Measurements from ENCODE around the gene KRT80.

The KRT80 gene

DNA sequence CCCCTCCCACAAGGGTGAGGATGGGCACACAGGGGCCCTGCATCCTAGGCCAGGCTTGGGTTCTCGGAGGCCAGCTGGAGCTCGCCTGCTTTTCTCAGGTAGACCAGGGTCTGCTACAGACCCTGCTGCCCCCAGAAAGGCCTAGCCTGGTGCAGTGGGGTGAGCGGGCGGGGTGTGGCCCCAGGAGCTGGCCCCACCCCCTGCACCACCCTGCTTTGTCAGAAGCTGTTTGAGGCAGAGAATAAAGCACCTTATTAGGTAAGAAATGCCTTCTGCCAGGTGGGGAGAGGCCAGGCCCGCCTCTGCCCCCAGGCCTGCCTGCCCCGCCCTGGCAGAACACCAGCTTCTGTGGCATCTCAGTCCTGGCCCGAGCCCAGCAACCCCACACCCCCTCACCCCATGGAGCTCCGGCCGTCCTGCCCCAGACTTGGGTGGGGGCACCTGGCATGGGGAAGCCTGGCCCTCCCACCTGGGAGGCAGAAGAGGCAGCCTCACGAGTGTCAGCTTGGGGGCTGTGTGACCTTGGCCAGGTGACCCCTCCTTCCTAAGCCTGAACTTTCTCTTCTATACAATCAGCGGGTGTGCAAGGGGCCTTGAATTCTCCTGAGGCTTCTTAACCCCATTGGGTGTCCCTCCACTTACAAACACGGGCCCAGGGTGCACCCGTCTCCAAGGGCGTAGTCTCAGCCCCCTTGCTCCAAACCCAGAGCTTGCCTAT is 43.2 kb downstream of the KRT80 start:
- no peak for TF ChIP-seq ZFX (IDR thresholded peaks at IDR 0.05; ENCODE audit: borderline replicate concordance)
- TF ChIP-seq, protein P1, sequence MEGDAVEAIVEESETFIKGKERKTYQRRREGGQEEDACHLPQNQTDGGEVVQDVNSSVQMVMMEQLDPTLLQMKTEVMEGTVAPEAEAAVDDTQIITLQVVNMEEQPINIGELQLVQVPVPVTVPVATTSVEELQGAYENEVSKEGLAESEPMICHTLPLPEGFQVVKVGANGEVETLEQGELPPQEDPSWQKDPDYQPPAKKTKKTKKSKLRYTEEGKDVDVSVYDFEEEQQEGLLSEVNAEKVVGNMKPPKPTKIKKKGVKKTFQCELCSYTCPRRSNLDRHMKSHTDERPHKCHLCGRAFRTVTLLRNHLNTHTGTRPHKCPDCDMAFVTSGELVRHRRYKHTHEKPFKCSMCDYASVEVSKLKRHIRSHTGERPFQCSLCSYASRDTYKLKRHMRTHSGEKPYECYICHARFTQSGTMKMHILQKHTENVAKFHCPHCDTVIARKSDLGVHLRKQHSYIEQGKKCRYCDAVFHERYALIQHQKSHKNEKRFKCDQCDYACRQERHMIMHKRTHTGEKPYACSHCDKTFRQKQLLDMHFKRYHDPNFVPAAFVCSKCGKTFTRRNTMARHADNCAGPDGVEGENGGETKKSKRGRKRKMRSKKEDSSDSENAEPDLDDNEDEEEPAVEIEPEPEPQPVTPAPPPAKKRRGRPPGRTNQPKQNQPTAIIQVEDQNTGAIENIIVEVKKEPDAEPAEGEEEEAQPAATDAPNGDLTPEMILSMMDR (IDR thresholded peaks at IDR 0.05), result no peak
- peak overlapping the region; percentile 94 for H3K27ac ChIP-seq

DNA sequence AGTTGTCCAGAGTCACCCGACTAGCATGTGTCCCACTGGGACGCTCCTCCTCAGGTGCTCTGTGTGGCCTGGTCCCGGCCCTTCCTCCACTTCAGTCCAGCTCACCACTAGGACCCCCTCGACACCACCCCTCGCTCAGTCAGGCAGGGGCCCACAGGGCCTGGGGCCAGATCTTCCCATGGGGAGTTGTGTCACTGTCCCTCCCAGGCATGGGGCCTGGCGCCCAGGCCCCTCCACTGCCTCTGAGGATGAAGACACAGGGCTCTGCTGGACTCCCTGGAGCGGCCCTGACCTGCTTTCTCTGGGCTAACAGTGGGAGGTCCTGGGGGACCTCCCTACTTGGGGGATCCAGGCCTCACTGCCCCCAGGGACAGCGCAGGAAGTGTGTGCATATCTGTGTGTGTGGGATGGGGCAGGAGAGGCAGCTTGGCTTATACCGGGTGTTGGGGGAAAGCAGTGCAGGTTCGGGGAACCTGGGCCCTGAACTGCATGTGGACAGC is 43.8 kb downstream of the KRT80 start:
- TF ChIP-seq, protein P1 (IDR thresholded peaks at IDR 0.05), result no peak
- TF ChIP-seq ZFX (IDR thresholded peaks at IDR 0.05; ENCODE audit: borderline replicate concordance), result no peak
- peak overlapping the region; percentile 94 for H3K27ac ChIP-seq

DNA sequence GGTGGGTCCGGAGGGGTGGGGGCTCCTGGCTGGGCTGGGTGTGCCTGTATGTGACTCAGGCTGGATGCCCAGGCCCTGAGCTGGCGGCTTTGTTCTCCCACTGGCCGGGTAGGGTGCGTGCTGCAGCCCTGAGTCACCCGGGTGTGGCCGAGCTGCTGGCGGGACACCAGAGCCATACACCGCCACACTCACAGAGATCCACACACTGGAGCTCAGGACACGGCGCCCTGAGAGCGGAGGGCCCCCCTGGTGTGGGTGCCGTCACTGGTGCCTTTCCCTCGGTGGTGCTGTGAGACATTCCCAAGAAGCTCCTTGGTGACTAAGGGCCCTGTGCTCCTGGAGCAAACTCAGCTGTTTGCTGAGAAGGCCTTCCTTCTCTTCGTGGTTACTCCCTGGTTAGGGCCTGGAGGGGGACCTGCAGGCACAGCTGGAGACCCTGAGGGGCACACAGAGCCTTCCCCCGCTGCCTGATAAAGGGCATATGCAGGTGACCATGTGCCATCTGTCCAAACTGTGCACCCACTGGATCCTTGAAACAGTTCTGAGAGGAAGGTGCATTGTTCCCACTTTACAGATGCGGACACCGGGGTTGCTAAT is 44.3 kb downstream of the KRT80 start:
- TF ChIP-seq, protein P1 (IDR thresholded peaks at IDR 0.05), result no peak
- no peak for TF ChIP-seq ZFX (IDR thresholded peaks at IDR 0.05; ENCODE audit: borderline replicate concordance)
- H3K27ac ChIP-seq, result peak overlapping the region; percentile 94

DNA sequence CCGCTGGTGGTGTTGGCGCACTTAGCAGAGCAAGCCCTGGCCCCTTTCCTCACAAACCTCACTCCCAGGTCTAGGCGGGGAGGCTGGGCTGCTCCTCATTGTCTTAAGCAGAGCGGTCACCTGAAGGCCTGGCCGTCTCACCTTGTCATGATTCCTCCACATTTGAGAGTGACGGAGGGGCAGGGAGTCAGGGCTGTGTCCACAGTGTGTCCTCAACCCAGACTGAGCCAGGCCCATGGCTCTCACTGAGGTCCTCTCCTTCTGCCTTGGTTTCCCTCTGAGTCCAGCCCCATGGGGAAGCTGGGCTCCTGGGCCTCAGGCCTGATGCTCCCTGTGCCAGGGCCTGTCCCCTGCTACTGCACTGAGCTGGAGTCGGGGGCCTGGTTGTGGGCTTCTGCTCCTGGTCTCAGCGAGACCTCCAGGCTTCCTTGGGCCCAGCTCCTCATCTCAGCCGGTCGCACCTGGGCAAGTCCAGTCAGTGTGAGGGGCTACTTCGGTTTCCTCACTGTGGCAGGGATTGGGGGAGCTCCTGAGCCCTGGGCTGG is 44.9 kb downstream of the KRT80 start:
- no peak for TF ChIP-seq ZFX (IDR thresholded peaks at IDR 0.05; ENCODE audit: borderline replicate concordance)
- TF ChIP-seq, protein P1 (IDR thresholded peaks at IDR 0.05), result no peak
- H3K27ac ChIP-seq, result peak overlapping the region; percentile 94

DNA sequence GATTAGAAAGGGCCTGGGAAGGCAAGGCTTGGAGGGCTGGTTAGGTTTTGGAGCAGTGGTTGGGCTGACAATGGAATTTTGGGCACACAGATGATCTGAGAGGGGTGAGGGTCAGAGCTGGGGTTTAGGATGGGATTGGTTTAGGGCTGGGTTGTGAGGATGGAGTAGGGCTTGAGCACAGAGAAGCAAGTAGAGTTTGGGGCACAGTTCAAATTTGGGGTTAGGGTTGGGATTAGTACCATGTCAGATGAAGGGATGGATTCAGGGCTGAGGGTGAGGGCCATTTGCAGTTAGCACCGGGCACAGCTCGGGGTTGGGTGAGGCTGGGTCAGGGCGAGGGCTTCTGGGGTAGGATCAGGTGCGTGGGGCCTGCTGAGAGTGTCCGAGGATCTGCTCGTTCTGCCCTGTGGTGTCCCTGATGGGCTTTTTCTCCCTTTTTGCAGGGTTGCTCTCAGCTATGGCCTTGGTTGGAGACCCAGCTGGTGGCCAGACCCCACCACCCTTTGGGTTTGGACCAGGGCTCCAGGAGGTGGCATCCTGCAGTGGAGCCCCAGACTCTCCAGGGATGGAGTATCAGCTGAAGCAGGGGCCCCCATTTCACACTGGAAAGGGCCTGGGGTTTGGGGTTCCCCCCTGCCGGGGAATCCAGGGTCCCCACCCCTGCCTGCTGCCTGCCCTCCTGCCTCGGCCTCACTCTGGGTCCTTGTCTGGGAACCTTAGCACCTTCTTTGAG is 45.6 kb downstream of the KRT80 start:
- H3K27ac ChIP-seq, result peak overlapping the region; percentile 94
- TF ChIP-seq ZFX (IDR thresholded peaks at IDR 0.05; ENCODE audit: borderline replicate concordance), result no peak
- TF ChIP-seq, protein P1 (IDR thresholded peaks at IDR 0.05), result no peak

DNA sequence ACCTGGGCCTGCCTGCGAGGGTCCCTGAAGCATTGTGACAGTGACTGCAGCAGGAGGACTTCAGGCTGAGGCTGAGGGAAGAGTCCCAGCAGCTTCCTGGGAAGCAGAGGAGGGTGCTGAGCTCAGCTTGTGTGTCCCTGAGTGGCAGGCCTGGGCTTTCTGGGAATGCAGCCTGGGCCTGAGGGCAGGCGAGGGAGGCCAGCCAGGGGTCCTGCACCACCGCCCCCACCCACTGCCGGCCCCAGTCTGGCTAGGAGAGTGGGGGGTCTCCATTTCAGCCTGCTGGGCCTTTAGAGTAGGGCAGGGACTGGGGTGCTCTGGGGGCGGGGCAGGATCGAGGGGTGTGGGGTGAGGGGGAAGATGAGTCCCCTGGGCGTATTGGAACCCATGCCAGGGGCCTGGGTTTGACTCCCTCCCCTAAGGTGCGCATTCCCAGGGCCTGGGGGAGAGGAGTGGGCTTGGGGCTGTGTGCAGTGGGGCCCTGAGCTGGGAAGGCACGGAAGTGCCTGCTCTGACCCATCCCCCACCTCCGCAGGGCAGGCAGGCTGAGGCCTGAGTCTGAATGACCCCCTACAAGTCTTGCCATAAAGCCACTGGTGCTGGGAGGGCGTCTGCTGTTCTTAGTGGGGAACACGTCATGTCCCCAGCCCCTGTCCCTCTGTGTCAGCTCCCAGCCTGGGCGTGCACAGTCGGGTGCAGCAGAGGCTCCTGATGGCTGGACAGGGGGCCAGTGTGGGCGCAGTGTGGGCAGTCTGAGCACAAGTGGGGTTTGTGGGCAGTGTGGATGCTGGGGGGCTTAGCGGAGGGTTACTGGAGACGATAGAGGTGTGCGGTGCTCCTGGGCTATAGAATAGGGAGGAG is 46.4 kb downstream of the KRT80 start:
- H3K27ac ChIP-seq, result peak overlapping the region; percentile 94
- no peak for TF ChIP-seq ZFX (IDR thresholded peaks at IDR 0.05; ENCODE audit: borderline replicate concordance)
- TF ChIP-seq, protein P1 (IDR thresholded peaks at IDR 0.05), result no peak

Measured in 22Rv1 (cell line).